Retinal pigment epithelial cell (primary cell): ENCODE results near the gene RAD9A.

Experiments used
- DNase-seq: peaks from one replicate; pipeline ENCODE4 v3.0.0-alpha.2; 2010; ENCODE audit warnings: low read depth
- H3K4me3 ChIP-seq: 2 replicates; pipeline ENCODE4 v1.5.1; 2011; ENCODE audit warnings: mild to moderate bottlenecking, low read length, control low read depth, moderate library complexity
- CTCF ChIP-seq: conservative IDR thresholded peaks from 2 replicates; pipeline ENCODE4 v1.5.1; 2011; ENCODE audit warnings: low read depth, low read length, control low read depth, inconsistent platforms

The RAD9A gene

GRCh38 chr11:67393990-67394389 lies 2.2 kb downstream of the RAD9A start:
- TF ChIP-seq CTCF = no peak
- H3K4me3 ChIP-seq = no peak overlapping the region
- DNase-seq = no peak

GRCh38 chr11:67395555-67396258 lies 3.9 kb downstream of the RAD9A start:
- no peak for DNase-seq
- H3K4me3 ChIP-seq = no peak overlapping the region
- no peak for TF ChIP-seq CTCF

- TF ChIP-seq CTCF = no peak
- DNase-seq = no peak
- H3K4me3 ChIP-seq = no peak overlapping the region
Measured at GRCh38 chr11:67396259-67396581, 4.4 kb downstream of the RAD9A start.

GRCh38 chr11:67396587-67397389 lies 5.0 kb downstream of the RAD9A start:
- no peak for DNase-seq
- TF ChIP-seq CTCF = no peak
- H3K4me3 ChIP-seq = no peak overlapping the region

DNA sequence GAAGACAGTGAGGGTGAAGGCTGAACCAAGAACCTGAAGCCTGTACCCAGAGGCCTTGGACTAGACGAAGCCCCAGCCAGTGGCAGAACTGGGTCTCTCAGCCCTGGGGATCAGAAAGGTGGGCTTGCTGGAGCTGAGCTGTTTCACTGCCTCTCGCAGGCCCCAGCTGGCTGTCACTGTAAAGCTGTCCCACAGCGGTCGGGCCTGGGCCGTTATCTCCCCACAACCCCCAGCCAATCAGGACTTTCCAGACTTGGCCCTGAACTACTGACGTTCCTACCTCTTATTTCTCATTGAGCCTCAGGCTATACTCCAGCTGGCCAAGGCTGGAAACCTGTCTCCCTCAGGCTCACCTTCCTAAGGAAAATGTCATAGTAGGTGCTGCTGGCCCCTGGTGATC lies 5.8 kb downstream of the RAD9A start:
- TF ChIP-seq CTCF = no peak
- no peak overlapping the region for H3K4me3 ChIP-seq
- no peak for DNase-seq

GRCh38 chr11:67397986-67398660 lies 6.3 kb downstream of the RAD9A start:
- no peak overlapping the region for H3K4me3 ChIP-seq
- TF ChIP-seq CTCF = no peak
- no peak for DNase-seq
